Adipocyte (in vitro differentiated cells): ENCODE data around the gene OR5J2.
"Not testable (repeated sequence)": the region's sequence is repeated elsewhere in the genome, so short reads cannot be mapped to it uniquely, and the experiment has no call there.

ENCODE experiments used
- DNase-seq: peaks from one replicate; pipeline ENCODE4 v3.0.0-alpha.2; 2015; ENCODE audit warnings: low read depth
- H3K27me3 ChIP-seq: replicated peaks from 2 replicates; pipeline ENCODE4 v1.7.0; 2013; ENCODE audit warnings: mild to moderate bottlenecking, low read length, moderate library complexity; ENCODE audit not compliant: control insufficient read depth, insufficient read depth
- H3K36me3 ChIP-seq: 2 replicates; pipeline ENCODE4 v1.7.0; 2013; ENCODE audit warnings: low read length, mild to moderate bottlenecking, moderate library complexity; ENCODE audit not compliant: control insufficient read depth, insufficient read depth, severe bottlenecking
- H3K4me1 ChIP-seq: 2 replicates; pipeline ENCODE4 v1.7.0; 2013; ENCODE audit warnings: mild to moderate bottlenecking, low read length, moderate library complexity; ENCODE audit not compliant: control insufficient read depth, insufficient read depth
- H3K4me3 ChIP-seq: 2 replicates; pipeline ENCODE4 v1.7.0; 2013; ENCODE audit warnings: mild to moderate bottlenecking, low read length, moderate library complexity
- H3K9ac ChIP-seq: 2 replicates; pipeline ENCODE4 v1.7.0; 2013; ENCODE audit warnings: mild to moderate bottlenecking, low read length, moderate library complexity
- H3K9me3 ChIP-seq: 2 replicates; pipeline ENCODE4 v1.7.0; 2013; ENCODE audit warnings: mild to moderate bottlenecking, low read length, moderate library complexity; ENCODE audit not compliant: control insufficient read depth

The OR5J2 gene

GRCh38 chr11:56176318-56176717 is at the start of gene OR5J2:
OR5J2 (plus strand) TSS chr11:56176618; CDS start chr11:56176618, 0 bp downstream.
- H3K9ac ChIP-seq = no peak within 1 kb of the TSS
- H3K9me3 ChIP-seq = peaks cover 10% of the 10 kb centered on the region
- H3K27me3 ChIP-seq = no peaks in the 10 kb centered on the region
- DNase-seq = no peak
- no peaks in the 10 kb centered on the region for H3K36me3 ChIP-seq
- H3K4me1 ChIP-seq = no peaks in the 10 kb centered on the region
- H3K4me3 ChIP-seq = no peak within 1 kb of the TSS

GRCh38 chr11:56140151-56140661 is 36.2 kb upstream of the OR5J2 start, which contains the start of gene OR8J3:
OR8J3 (minus strand) TSS chr11:56140201; CDS start chr11:56137718, 2,483 bp downstream.
- no peak within 1 kb of the TSS for H3K9ac ChIP-seq
- no peak for DNase-seq
- no peaks in the 10 kb centered on the region for H3K36me3 ChIP-seq
- H3K4me1 ChIP-seq = no peaks in the 10 kb centered on the region
- H3K4me3 ChIP-seq = no peak within 1 kb of the TSS
- no peaks in the 10 kb centered on the region for H3K27me3 ChIP-seq
- no peaks in the 10 kb centered on the region for H3K9me3 ChIP-seq

DNA sequence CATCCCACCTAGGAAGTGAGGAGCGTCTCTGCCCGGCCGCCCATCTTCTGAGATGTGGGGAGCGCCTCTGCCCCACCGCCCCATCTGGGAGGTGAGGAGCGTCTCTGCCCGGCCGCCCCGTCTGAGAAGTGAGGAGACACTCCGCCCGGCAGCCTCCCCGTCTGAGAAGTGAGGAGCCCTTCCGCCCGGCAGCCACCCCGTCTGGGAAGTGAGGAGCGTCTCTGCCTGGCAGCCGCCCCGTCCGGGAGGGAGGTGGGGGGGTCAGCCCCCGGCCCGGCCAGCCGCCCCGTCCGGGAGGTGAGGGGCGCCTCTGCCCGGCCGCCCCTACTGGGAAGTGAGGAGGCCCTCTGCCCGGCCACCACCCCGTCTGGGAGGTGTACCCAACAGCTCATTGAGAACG is 32.7 kb upstream of the OR5J2 start:
- H3K9ac ChIP-seq, H3K4me1 ChIP-seq, H3K36me3 ChIP-seq, H3K4me3 ChIP-seq, DNase-seq, H3K9me3 ChIP-seq, H3K27me3 ChIP-seq: not testable (repeated sequence)

- H3K4me1 ChIP-seq = no peaks in the 10 kb centered on the region
- no peaks in the 10 kb centered on the region for H3K36me3 ChIP-seq
- H3K4me3 ChIP-seq = no peak overlapping the region
- no peaks in the 10 kb centered on the region for H3K27me3 ChIP-seq
- no peak overlapping the region for H3K9ac ChIP-seq
- DNase-seq = no peak
- peaks cover 5% of the 10 kb centered on the region for H3K9me3 ChIP-seq
Measured at GRCh38 chr11:56151376-56151775, 25.0 kb upstream of the OR5J2 start.

DNA sequence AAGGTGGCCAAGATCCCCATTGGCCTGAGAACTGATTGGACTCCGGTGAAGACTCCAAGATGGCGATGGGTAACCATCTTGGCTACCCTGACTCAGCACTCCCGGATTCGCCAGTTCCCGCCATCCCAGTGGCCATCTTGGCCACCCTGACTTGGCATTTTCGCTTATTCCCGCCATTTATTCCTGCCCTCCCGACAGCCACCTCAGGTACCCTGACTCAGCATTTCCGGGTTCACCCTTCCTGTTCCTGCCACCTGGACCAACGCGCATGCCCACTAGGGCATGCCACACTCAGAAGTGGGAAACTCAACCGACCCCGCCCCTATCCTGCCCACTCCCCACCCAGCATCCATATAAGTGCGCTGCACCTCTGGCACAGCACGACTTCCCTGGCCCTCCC is 24.1 kb upstream of the OR5J2 start:
- H3K4me1 ChIP-seq = no peaks in the 10 kb centered on the region
- DNase-seq = no peak
- no peak overlapping the region for H3K9ac ChIP-seq
- H3K36me3 ChIP-seq = no peaks in the 10 kb centered on the region
- no peak overlapping the region for H3K4me3 ChIP-seq
- no peaks in the 10 kb centered on the region for H3K27me3 ChIP-seq
- H3K9me3 ChIP-seq = peaks cover 5% of the 10 kb centered on the region

DNA sequence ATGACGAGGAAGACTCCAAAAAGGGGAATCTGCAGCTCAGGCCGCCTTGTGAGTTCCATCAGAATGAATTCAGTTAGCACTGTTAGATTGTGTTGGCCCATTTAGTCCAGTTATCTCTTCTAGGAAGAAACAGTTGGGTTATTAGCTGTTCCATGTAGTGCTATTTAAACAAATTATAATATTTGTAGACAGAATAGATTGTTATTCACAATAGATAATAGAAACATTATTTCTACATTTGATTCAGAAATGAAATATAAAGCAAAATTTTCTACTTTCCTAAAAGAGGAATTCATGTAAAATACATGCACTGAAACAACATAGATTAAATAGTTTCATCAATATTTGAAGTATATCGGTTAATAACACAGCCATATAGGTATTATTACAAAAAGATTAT is 16.2 kb upstream of the OR5J2 start, which contains the start of gene OR8K5:
OR8K5 (minus strand) TSS at position 101 of the 400 bp plus-strand sequence; CDS start at position 101, 0 bp downstream.
- DNase-seq = no peak
- Histone ChIP-seq H3K4me1 (no peaks in the 10 kb centered on the region), H3K9ac (no peak within 1 kb of the TSS), H3K27me3 (no peaks in the 10 kb centered on the region), H3K4me3 (no peak within 1 kb of the TSS), H3K9me3 (peaks cover 4% of the 10 kb centered on the region), H3K36me3 (no peaks in the 10 kb centered on the region)

DNA sequence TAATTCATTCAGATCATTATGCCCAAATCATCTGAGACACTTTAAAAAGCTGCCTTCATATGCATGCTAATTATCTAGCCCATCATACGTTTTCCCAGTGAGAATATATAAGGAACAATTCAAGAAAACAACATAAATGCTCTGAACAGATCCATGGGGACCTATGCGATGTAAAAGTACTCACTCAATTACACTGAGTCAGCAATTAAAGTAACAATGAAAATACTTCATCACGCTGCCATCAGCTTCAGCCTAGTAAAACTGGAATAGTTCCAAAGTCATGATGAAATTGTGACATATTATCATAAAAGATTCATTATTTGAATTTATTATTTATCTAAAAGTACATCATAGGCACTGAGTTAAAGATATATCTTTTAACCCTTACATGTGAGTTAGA is 12.6 kb upstream of the OR5J2 start:
- no peak for DNase-seq
- Histone ChIP-seq H3K9me3 (no peaks in the 10 kb centered on the region), H3K4me1 (no peaks in the 10 kb centered on the region), H3K4me3 (no peak overlapping the region), H3K9ac (no peak overlapping the region), H3K27me3 (no peaks in the 10 kb centered on the region), H3K36me3 (no peaks in the 10 kb centered on the region)

DNA sequence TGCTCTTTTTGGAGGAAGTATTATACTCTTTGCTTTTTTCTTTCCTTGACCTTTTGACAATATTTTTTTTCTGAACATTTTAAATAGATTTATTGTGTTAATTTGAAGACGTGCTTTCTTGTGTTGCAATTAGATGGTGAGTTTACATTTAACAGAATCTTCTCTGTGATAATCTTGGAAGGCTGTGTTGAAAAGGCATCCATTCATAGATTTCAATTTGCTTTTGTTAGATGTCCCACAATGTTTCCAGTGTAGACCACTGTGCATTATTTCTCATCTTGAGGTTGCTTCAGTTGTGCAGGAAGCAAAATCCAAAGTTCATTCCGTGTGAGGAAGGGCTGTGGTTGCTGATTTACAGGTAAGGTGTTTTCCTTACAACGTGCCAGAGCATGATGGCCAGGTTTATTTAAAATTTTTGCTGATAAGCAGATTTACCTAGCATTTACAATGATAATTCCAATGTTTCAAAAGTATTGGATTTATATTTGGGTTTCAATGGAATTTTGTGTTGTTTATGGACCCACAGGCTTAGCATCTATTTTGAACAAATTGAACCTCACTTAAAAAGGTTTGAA is 4.1 kb upstream of the OR5J2 start:
- no peaks in the 10 kb centered on the region for H3K9me3 ChIP-seq

GRCh38 chr11:56183459-56183858 is 7.0 kb downstream of the OR5J2 start:
- no peak for DNase-seq
- peaks cover 12% of the 10 kb centered on the region for H3K9me3 ChIP-seq
- H3K27me3 ChIP-seq = no peaks in the 10 kb centered on the region
- H3K4me3 ChIP-seq = no peak overlapping the region
- no peak overlapping the region for H3K9ac ChIP-seq
- no peaks in the 10 kb centered on the region for H3K36me3 ChIP-seq
- no peaks in the 10 kb centered on the region for H3K4me1 ChIP-seq

More for the DNA sequence above, 4.1 kb upstream of the OR5J2 start:
- no peaks in the 10 kb centered on the region for H3K4me1 ChIP-seq
- no peak for DNase-seq
- no peaks in the 10 kb centered on the region for H3K36me3 ChIP-seq
- no peak overlapping the region for H3K9ac ChIP-seq
- H3K27me3 ChIP-seq = no peaks in the 10 kb centered on the region
- no peak overlapping the region for H3K4me3 ChIP-seq

DNA sequence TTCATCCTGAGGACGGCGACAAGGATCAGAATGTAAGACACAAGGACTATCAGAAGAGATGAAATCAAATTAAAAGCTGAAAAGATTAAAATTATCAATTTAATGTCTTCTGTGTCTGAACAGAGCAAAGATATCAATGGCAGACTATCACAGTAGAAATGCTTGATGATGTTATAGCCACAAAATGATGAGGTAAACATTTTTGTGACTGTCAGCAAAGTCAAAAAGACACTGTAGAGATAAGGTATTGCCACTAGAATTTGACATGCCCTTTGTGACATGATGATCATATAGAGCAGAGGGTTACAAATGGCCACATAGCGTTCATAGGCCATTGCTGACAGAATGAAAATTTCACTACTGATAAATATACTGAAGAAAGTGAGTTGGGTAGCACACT is 12.2 kb downstream of the OR5J2 start:
- Histone ChIP-seq H3K27me3 (no peaks in the 10 kb centered on the region), H3K36me3 (no peaks in the 10 kb centered on the region), H3K4me3 (no peak overlapping the region), H3K9me3 (peaks cover 17% of the 10 kb centered on the region), H3K9ac (no peak overlapping the region), H3K4me1 (no peaks in the 10 kb centered on the region)
- no peak for DNase-seq

DNA sequence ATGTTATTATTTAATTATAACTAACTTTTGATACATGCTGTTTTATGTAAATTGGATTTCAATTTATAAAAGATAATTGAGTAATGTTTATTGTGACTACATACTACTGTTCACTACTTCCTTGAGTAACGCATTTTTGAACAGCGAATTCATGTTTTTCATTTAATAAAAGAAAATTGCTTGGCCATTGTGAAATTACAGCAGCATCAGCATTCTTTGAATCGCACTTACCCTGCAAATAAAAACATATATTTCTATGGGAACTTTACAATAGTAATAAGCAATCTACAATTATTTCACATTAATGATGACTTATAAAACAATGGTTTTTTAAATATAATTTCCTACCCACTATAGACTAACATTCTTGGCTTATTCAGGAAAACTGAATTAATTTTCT is 20.3 kb downstream of the OR5J2 start:
- Histone ChIP-seq H3K4me1 (no peaks in the 10 kb centered on the region), H3K9me3 (peaks cover 6% of the 10 kb centered on the region), H3K4me3 (no peak overlapping the region), H3K9ac (no peak overlapping the region), H3K36me3 (no peaks in the 10 kb centered on the region), H3K27me3 (no peaks in the 10 kb centered on the region)
- DNase-seq = no peak

DNA sequence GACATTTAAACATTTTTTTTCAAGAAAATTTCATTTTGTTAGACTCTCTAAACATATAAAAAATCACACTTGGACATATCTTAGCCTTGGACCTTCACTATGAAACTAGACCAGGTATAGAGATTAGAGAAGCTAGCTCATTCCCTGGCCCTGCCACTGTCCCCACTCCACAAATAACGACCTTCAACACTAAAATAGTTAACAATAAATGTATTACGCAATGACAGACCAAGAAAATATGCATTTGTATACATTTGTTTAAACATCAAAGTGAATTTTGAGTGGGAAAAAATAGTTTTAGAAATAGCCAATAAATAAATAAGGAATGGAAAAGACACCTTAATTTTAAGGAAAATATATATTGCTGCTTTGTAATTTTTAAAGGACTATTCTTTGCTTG is 20.9 kb downstream of the OR5J2 start:
- H3K9ac ChIP-seq = no peak overlapping the region
- H3K27me3 ChIP-seq = no peaks in the 10 kb centered on the region
- no peak for DNase-seq
- no peak overlapping the region for H3K4me3 ChIP-seq
- H3K9me3 ChIP-seq = peaks cover 3% of the 10 kb centered on the region
- no peaks in the 10 kb centered on the region for H3K36me3 ChIP-seq
- H3K4me1 ChIP-seq = no peaks in the 10 kb centered on the region
